ENCODE results near the gene TRRAP.

The TRRAP gene

GRCh38 chr7:99005776-99006175 is 127.4 kb downstream of the TRRAP start:
- Histone ChIP-seq H3K4me2 (ENCODE audit: insufficient read depth, low read length, poor library complexity, severe bottlenecking) (no peak overlapping the region), H2BK5ac (ENCODE audit: low read length) (no peak overlapping the region), H3K4me1 (ENCODE audit: control insufficient read depth in 2 of 2, insufficient read depth in 1 of 2, low read depth in 1 of 2, low read length in 2 of 2) (no peaks in the 10 kb centered on the region), H3K4me3 (ENCODE audit: low read length in 2 of 2) (no peak overlapping the region), H4K8ac (ENCODE audit: low read depth, low read length) (no peak overlapping the region), H2AK5ac (ENCODE audit: low read depth, low read length) (no peak overlapping the region), H2BK12ac (ENCODE audit: low read length) (no peak overlapping the region), H3K36me3 (replicated peaks in 1 of 2; ENCODE audit: control insufficient read depth in 2 of 2, insufficient read depth in 2 of 2, low read length in 2 of 2) (peaks cover 59 to 90% of the 10 kb centered on the region in 2 donors), H3K27me3 (ENCODE audit: control insufficient read depth in 3 of 3, insufficient read depth in 3 of 3, low read depth in 1 of 3, low read length in 3 of 3) (no peaks in the 10 kb centered on the region), H4K91ac (ENCODE audit: low read depth, low read length, poor library complexity) (no peak overlapping the region), H2BK15ac (ENCODE audit: low read length) (no peak overlapping the region), H3K79me1 (ENCODE audit: low read depth, low read length) (no peaks in the 10 kb centered on the region), H2BK120ac (ENCODE audit: low read depth, low read length) (no peak overlapping the region), H3K18ac (ENCODE audit: low read length) (no peak overlapping the region), H3K27ac (replicated peaks; ENCODE audit: low read length) (no peak overlapping the region), H3K9ac (ENCODE audit: low read depth, low read length, poor library complexity) (no peak overlapping the region), H3K14ac (ENCODE audit: low read length) (no peak overlapping the region), H3K4ac (ENCODE audit: low read length) (no peak overlapping the region), H3K9me3 (replicated peaks in 1 of 2; ENCODE audit: control insufficient read depth in 2 of 2, insufficient read depth in 1 of 2, low read depth in 1 of 2, low read length in 2 of 2) (peaks cover 0 to 3% of the 10 kb centered on the region in 2 donors), H2AFZ (ENCODE audit: low read length) (no peak overlapping the region), H3K23ac (ENCODE audit: low read depth, low read length, poor library complexity) (no peak overlapping the region)
- no CpG with 5 or more reads among the region's 15 CpGs for WGBS, 2 donors (ENCODE audit: extremely low coverage in 2 of 2, insufficient read length in 2 of 2, insufficient replicate concordance in 1 of 2)
- DNase-seq (ENCODE audit: low spot score): no peak

- peaks cover 65 to 90% of the 10 kb centered on the region in 2 donors for H3K36me3 ChIP-seq (replicated peaks in 1 of 2; ENCODE audit: control insufficient read depth in 2 of 2, insufficient read depth in 2 of 2, low read length in 2 of 2)
- H3K79me1 ChIP-seq (ENCODE audit: low read depth, low read length): no peaks in the 10 kb centered on the region
- H3K4me1 ChIP-seq (ENCODE audit: control insufficient read depth in 2 of 2, insufficient read depth in 1 of 2, low read depth in 1 of 2, low read length in 2 of 2): no peaks in the 10 kb centered on the region
- no peak overlapping the region for H3K4me3 ChIP-seq (ENCODE audit: low read length in 2 of 2)
- H3K14ac ChIP-seq (ENCODE audit: low read length): no peak overlapping the region
- no peak overlapping the region for H3K18ac ChIP-seq (ENCODE audit: low read length)
- no peak overlapping the region for H2BK12ac ChIP-seq (ENCODE audit: low read length)
- H4K8ac ChIP-seq (ENCODE audit: low read depth, low read length): no peak overlapping the region
- no peak overlapping the region for H3K23ac ChIP-seq (ENCODE audit: low read depth, low read length, poor library complexity)
- H4K91ac ChIP-seq (ENCODE audit: low read depth, low read length, poor library complexity): no peak overlapping the region
- WGBS, 2 donors (ENCODE audit: extremely low coverage in 2 of 2, insufficient read length in 2 of 2, insufficient replicate concordance in 1 of 2): no CpG with 5 or more reads among the region's 11 CpGs
- H2AFZ ChIP-seq (ENCODE audit: low read length): no peak overlapping the region
- no peak for DNase-seq (ENCODE audit: low spot score)
- no peak overlapping the region for H2BK5ac ChIP-seq (ENCODE audit: low read length)
- H3K4me2 ChIP-seq (ENCODE audit: insufficient read depth, low read length, poor library complexity, severe bottlenecking): no peak overlapping the region
- no peak overlapping the region for H2BK120ac ChIP-seq (ENCODE audit: low read depth, low read length)
- no peak overlapping the region for H2BK15ac ChIP-seq (ENCODE audit: low read length)
- H2AK5ac ChIP-seq (ENCODE audit: low read depth, low read length): no peak overlapping the region
- no peaks in the 10 kb centered on the region for H3K27me3 ChIP-seq (ENCODE audit: control insufficient read depth in 3 of 3, insufficient read depth in 3 of 3, low read depth in 1 of 3, low read length in 3 of 3)
- no peak overlapping the region for H3K27ac ChIP-seq (replicated peaks; ENCODE audit: low read length)
- peaks cover 0 to 3% of the 10 kb centered on the region in 2 donors for H3K9me3 ChIP-seq (replicated peaks in 1 of 2; ENCODE audit: control insufficient read depth in 2 of 2, insufficient read depth in 1 of 2, low read depth in 1 of 2, low read length in 2 of 2)
- no peak overlapping the region for H3K4ac ChIP-seq (ENCODE audit: low read length)
- no peak overlapping the region for H3K9ac ChIP-seq (ENCODE audit: low read depth, low read length, poor library complexity)
These were observed 128.6 kb downstream of the TRRAP start for GRCh38 chr7:99006739-99007424.

- H3K4ac ChIP-seq (ENCODE audit: low read length): no peak overlapping the region
- H4K91ac ChIP-seq (ENCODE audit: low read depth, low read length, poor library complexity): no peak overlapping the region
- H2BK12ac ChIP-seq (ENCODE audit: low read length): no peak overlapping the region
- no peak overlapping the region for H3K4me2 ChIP-seq (ENCODE audit: insufficient read depth, low read length, poor library complexity, severe bottlenecking)
- no peak overlapping the region for H2AK5ac ChIP-seq (ENCODE audit: low read depth, low read length)
- H3K14ac ChIP-seq (ENCODE audit: low read length): no peak overlapping the region
- H2BK120ac ChIP-seq (ENCODE audit: low read depth, low read length): no peak overlapping the region
- H3K9ac ChIP-seq (ENCODE audit: low read depth, low read length, poor library complexity): no peak overlapping the region
- H3K27ac ChIP-seq (replicated peaks; ENCODE audit: low read length): no peak overlapping the region
- peaks cover 0 to 3% of the 10 kb centered on the region in 2 donors for H3K9me3 ChIP-seq (replicated peaks in 1 of 2; ENCODE audit: control insufficient read depth in 2 of 2, insufficient read depth in 1 of 2, low read depth in 1 of 2, low read length in 2 of 2)
- H3K36me3 ChIP-seq (replicated peaks in 1 of 2; ENCODE audit: control insufficient read depth in 2 of 2, insufficient read depth in 2 of 2, low read length in 2 of 2): peaks cover 69 to 91% of the 10 kb centered on the region in 2 donors
- no peak overlapping the region for H3K18ac ChIP-seq (ENCODE audit: low read length)
- no peak for DNase-seq (ENCODE audit: low spot score)
- H3K4me1 ChIP-seq (ENCODE audit: control insufficient read depth in 2 of 2, insufficient read depth in 1 of 2, low read depth in 1 of 2, low read length in 2 of 2): no peaks in the 10 kb centered on the region
- H3K79me1 ChIP-seq (ENCODE audit: low read depth, low read length): no peaks in the 10 kb centered on the region
- H3K4me3 ChIP-seq (ENCODE audit: low read length in 2 of 2): no peak overlapping the region
- H3K27me3 ChIP-seq (ENCODE audit: control insufficient read depth in 3 of 3, insufficient read depth in 3 of 3, low read depth in 1 of 3, low read length in 3 of 3): no peaks in the 10 kb centered on the region
- no peak overlapping the region for H4K8ac ChIP-seq (ENCODE audit: low read depth, low read length)
- no CpG with 5 or more reads among the region's 23 CpGs for WGBS, 2 donors (ENCODE audit: extremely low coverage in 2 of 2, insufficient read length in 2 of 2, insufficient replicate concordance in 1 of 2)
- H2AFZ ChIP-seq (ENCODE audit: low read length): no peak overlapping the region
- H2BK5ac ChIP-seq (ENCODE audit: low read length): peak overlapping the region; percentile 60
- H2BK15ac ChIP-seq (ENCODE audit: low read length): no peak overlapping the region
- no peak overlapping the region for H3K23ac ChIP-seq (ENCODE audit: low read depth, low read length, poor library complexity)
These were observed 129.9 kb downstream of the TRRAP start for GRCh38 chr7:99008181-99008631.

GRCh38 chr7:99008921-99009530 is 130.7 kb downstream of the TRRAP start:
- H3K4me2 ChIP-seq (ENCODE audit: insufficient read depth, low read length, poor library complexity, severe bottlenecking): no peak overlapping the region
- H3K36me3 ChIP-seq (replicated peaks in 1 of 2; ENCODE audit: control insufficient read depth in 2 of 2, insufficient read depth in 2 of 2, low read length in 2 of 2): peaks cover 75 to 91% of the 10 kb centered on the region in 2 donors
- no peak overlapping the region for H3K4ac ChIP-seq (ENCODE audit: low read length)

More at GRCh38 chr7:99008921-99009530, 130.7 kb downstream of the TRRAP start:
- H2BK15ac ChIP-seq (ENCODE audit: low read length): no peak overlapping the region
- H2AFZ ChIP-seq (ENCODE audit: low read length): no peak overlapping the region
- no peak overlapping the region for H2BK120ac ChIP-seq (ENCODE audit: low read depth, low read length)
- H3K27ac ChIP-seq (replicated peaks; ENCODE audit: low read length): no peak overlapping the region
- peaks cover 0 to 3% of the 10 kb centered on the region in 2 donors for H3K9me3 ChIP-seq (replicated peaks in 1 of 2; ENCODE audit: control insufficient read depth in 2 of 2, insufficient read depth in 1 of 2, low read depth in 1 of 2, low read length in 2 of 2)
- no peak for DNase-seq (ENCODE audit: low spot score)
- no peaks in the 10 kb centered on the region for H3K27me3 ChIP-seq (ENCODE audit: control insufficient read depth in 3 of 3, insufficient read depth in 3 of 3, low read depth in 1 of 3, low read length in 3 of 3)
- H3K4me3 ChIP-seq (ENCODE audit: low read length in 2 of 2): no peak overlapping the region
- no peak overlapping the region for H4K8ac ChIP-seq (ENCODE audit: low read depth, low read length)
- H3K18ac ChIP-seq (ENCODE audit: low read length): no peak overlapping the region
- no peak overlapping the region for H3K9ac ChIP-seq (ENCODE audit: low read depth, low read length, poor library complexity)
- no peak overlapping the region for H4K91ac ChIP-seq (ENCODE audit: low read depth, low read length, poor library complexity)
- H2AK5ac ChIP-seq (ENCODE audit: low read depth, low read length): no peak overlapping the region
- no peak overlapping the region for H2BK12ac ChIP-seq (ENCODE audit: low read length)
- H3K23ac ChIP-seq (ENCODE audit: low read depth, low read length, poor library complexity): no peak overlapping the region
- H2BK5ac ChIP-seq (ENCODE audit: low read length): no peak overlapping the region
- no CpG with 5 or more reads among the region's 11 CpGs for WGBS, 2 donors (ENCODE audit: extremely low coverage in 2 of 2, insufficient read length in 2 of 2, insufficient replicate concordance in 1 of 2)
- H3K14ac ChIP-seq (ENCODE audit: low read length): no peak overlapping the region
- H3K4me1 ChIP-seq (ENCODE audit: control insufficient read depth in 2 of 2, insufficient read depth in 1 of 2, low read depth in 1 of 2, low read length in 2 of 2): no peaks in the 10 kb centered on the region
- no peaks in the 10 kb centered on the region for H3K79me1 ChIP-seq (ENCODE audit: low read depth, low read length)
